Measurements from ENCODE around the gene NEU4. TPM values are rescaled to one million over a fixed set of nuclear protein-coding genes. Genes with fewer than 3 reads are reported as not detected.

NEU4 gene
- total RNA-seq, 1 donor from 2014 or later = not detected

GRCh38 chr2:241864850-241865213 is 55.8 kb downstream of the NEU4 start:
- TF ChIP-seq CTCF (conservative IDR thresholded peaks at IDR 0.05; ENCODE audit: low read depth, low read length) = no peak
- DNase-seq (ENCODE audit: low read depth) = no peak
- H3K4me3 ChIP-seq (ENCODE audit: low read depth, low read length) = no peak overlapping the region

DNA sequence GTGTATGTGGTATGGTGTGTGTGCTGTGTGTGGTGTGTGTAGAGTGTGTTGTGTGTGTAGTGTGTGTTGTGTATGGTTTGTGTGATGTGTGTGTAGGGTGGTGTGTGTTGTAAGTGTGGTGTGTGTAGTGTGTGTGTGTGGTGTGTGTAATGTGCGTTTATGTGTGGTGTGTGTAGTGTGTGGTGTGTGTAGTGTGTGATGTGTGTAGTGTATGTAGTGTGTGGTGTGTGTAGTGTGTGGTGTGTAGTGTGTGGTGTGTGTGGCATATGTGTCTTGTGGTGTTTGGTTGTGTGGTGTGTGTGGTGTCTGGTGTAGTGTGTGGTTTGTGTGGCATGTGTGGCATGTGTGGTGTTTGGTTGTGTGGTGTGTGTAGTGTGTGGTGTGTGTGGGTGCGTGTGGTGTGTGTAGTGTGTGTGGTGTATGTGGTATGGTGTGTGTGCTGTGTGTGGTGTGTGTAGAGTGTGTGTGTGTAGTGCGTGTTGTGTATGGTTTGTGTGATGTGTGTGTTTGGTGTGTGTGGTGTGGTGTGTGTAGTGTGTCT is 56.5 kb downstream of the NEU4 start:
- H3K4me3 ChIP-seq (ENCODE audit: low read depth, low read length) = no peak overlapping the region
- no peak for DNase-seq (ENCODE audit: low read depth)
- TF ChIP-seq CTCF (conservative IDR thresholded peaks at IDR 0.05; ENCODE audit: low read depth, low read length) = no peak

DNA sequence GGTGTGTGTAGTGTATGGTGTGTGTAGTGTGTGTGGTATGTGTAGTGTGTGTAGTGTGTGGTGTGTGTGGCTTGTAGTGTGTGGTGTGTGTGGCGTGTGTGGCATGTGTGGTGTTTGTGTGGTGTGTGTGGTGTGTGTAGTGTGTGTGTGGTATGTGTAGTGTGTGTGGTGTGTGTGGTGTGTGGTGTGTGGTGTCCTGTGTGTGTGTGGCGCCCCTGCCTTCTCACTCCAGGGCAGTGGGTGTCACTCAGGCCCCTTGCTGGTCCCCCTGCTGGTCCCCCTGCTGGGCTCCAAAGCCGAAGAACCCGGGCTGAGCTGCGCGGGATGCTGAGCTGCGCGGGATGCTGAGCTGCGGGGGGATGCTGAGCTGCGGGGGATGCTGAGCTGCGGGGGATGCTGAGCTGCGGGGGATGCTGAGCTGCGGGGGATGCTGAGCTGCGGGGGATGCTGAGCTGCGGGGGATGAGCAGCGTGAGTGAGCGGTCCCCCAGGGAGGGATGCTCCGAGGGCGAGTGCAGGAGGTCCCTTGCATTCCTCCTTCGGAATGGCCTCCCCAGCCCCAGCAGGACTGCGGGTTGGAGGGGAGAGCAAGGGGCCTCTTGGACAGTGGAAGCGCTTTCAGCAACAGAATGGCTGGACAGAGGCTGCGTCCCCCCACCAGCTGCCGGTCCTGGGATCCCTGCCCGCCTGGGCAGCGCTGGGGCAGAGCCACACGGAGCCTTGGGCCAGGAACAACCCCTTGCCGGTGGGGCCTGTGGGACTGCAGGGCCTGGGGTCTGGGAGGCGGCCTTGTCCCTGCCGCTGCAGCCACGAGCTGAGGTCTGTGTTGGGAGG is 57.2 kb downstream of the NEU4 start:
- DNase-seq (ENCODE audit: low read depth) = no peak
- no peak for TF ChIP-seq CTCF (conservative IDR thresholded peaks at IDR 0.05; ENCODE audit: low read depth, low read length)
- H3K4me3 ChIP-seq (ENCODE audit: low read depth, low read length) = no peak overlapping the region

Other genes with a start within 250 kb of the NEU4 start
- 42.4 and 73.8 TPM in 2 replicates for gene THAP4, start 172.0 kb upstream of the NEU4 start, total RNA-seq
- 58.6 and 72.5 TPM in 2 replicates for gene ATG4B, start 171.5 kb upstream of the NEU4 start, total RNA-seq
- gene DTYMK, start 122.4 kb upstream of the NEU4 start, total RNA-seq = 102 and 128 TPM in 2 replicates
- 10.4 and 25.5 TPM in 2 replicates for gene ING5, start 107.2 kb upstream of the NEU4 start, total RNA-seq
- 10.8 and 13.9 TPM in 2 replicates for gene D2HGDH, start 74.6 kb upstream of the NEU4 start, total RNA-seq
- gene GAL3ST2, start 32.4 kb upstream of the NEU4 start, total RNA-seq = 0.22 TPM in 1 of 2 replicates, not detected in the other
- 0.29 and 0.92 TPM in 2 replicates for gene PDCD1, start 49.7 kb downstream of the NEU4 start, total RNA-seq
- not detected in 2 replicates for gene RTP5, start 60.5 kb downstream of the NEU4 start, total RNA-seq